ENCODE measurements around the gene HLCS.
A peak's percentile ranks its signal among the peaks of the same experiment; 100 is the strongest.

Gene HLCS

DNA sequence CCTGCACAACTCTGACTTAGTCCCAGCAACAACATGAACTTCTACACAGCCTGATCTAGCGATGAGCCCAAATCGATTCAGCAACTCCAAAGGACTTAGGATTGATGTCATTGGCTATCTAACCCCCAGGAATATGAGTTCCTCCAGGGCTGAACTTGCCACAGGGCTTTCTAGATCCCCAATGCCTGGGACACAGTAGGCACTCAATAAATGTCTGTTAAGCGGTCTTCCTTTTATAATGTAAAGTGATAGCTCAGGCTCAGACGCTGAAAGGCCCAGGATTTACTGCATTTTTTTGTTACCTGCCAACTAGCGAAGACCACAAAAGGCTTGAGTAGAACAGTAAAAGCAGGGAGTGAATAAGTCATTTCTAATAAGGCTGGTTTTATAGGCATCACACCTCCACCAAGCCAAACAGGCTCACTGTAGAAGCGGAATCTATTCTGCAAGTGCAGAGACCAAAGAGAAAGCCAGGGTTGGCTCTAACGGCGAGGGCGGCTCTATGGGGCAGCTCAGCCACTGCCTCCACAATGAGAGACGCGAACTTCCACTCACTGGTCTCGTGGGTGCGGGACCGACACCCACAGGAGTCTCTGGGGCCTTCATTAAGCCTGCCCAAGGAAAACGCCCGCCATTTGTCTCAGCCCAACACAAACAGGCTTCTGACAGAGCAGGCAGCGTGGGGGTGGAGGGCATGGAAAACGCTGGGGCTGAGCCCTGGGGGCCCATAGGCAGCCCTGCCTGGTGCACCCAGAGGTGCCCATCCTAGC, 52.0 kb downstream of the HLCS start:
- CTCF ChIA-PET: interaction anchor here (0.7 to 1.4 kb wide), 7 partner anchors 12 to 411 kb away, joined by 3 to 5 read pairs (median 3); no protein-coding TSS in a partner anchor
- Histone ChIP-seq H3K27ac (ENCODE audit: extremely low read depth, low read depth, low read length) (no peak overlapping the region), H3K9me3 (ENCODE audit: control insufficient read depth, insufficient read depth, low read depth, low read length) (no peaks in the 10 kb centered on the region), H3K36me3 (ENCODE audit: control insufficient read depth in 2 of 2, insufficient read depth in 1 of 2, low read length in 2 of 2) (no peaks in the 10 kb centered on the region), H3K4me1 (ENCODE audit: control insufficient read depth, insufficient read depth, low read length) (peaks cover 40% of the 10 kb centered on the region), H3K4me3 (ENCODE audit: low read depth, low read length) (no peak overlapping the region)
- POLR2A ChIA-PET: no interaction called here
- TF ChIP-seq ZFP69B (tag by site-specific recombination; IDR thresholded peaks at IDR 0.05) (no peak), TRIM28 (IDR thresholded peaks at IDR 0.05; ENCODE audit: borderline replicate concordance, low read length) (no peak), ZNF585B (tag by site-specific recombination; IDR thresholded peaks at IDR 0.05) (no peak), HOXC10 (CRISPR knock-in tag; IDR thresholded peaks at IDR 0.05) (no peak), ZNF248 (tag by site-specific recombination; IDR thresholded peaks at IDR 0.05) (no peak), ZNF76 (tag by site-specific recombination; IDR thresholded peaks at IDR 0.05; ENCODE audit: borderline replicate concordance, low read depth) (no peak), OSR2 (tag by site-specific recombination; IDR thresholded peaks at IDR 0.05) (peak; percentile 56), ZNF777 (tag by site-specific recombination; IDR thresholded peaks at IDR 0.05; ENCODE audit: borderline replicate concordance) (no peak), RBAK (tag by site-specific recombination; IDR thresholded peaks at IDR 0.05) (no peak), ZFP41 (tag by site-specific recombination; IDR thresholded peaks at IDR 0.05; ENCODE audit: borderline replicate concordance) (no peak), ZNF121 (tag by site-specific recombination; IDR thresholded peaks at IDR 0.05) (no peak), ZNF792 (tag by site-specific recombination; IDR thresholded peaks at IDR 0.05) (no peak), ZSCAN23 (tag by site-specific recombination; IDR thresholded peaks at IDR 0.05) (no peak), ZNF19 (tag by site-specific recombination; IDR thresholded peaks at IDR 0.05; ENCODE audit: low read depth) (no peak), ZFHX2 (tag by site-specific recombination; conservative IDR thresholded peaks at IDR 0.05) (peak; percentile 98)
- TF ChIP-seq, protein P1, sequence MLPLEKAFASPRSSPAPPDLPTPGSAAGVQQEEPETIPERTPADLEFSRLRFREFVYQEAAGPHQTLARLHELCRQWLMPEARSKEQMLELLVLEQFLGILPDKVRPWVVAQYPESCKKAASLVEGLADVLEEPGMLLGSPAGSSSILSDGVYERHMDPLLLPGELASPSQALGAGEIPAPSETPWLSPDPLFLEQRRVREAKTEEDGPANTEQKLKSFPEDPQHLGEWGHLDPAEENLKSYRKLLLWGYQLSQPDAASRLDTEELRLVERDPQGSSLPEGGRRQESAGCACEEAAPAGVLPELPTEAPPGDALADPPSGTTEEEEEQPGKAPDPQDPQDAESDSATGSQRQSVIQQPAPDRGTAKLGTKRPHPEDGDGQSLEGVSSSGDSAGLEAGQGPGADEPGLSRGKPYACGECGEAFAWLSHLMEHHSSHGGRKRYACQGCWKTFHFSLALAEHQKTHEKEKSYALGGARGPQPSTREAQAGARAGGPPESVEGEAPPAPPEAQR (tag by site-specific recombination; IDR thresholded peaks at IDR 0.05): no peak
- TF ChIP-seq, protein P2, sequence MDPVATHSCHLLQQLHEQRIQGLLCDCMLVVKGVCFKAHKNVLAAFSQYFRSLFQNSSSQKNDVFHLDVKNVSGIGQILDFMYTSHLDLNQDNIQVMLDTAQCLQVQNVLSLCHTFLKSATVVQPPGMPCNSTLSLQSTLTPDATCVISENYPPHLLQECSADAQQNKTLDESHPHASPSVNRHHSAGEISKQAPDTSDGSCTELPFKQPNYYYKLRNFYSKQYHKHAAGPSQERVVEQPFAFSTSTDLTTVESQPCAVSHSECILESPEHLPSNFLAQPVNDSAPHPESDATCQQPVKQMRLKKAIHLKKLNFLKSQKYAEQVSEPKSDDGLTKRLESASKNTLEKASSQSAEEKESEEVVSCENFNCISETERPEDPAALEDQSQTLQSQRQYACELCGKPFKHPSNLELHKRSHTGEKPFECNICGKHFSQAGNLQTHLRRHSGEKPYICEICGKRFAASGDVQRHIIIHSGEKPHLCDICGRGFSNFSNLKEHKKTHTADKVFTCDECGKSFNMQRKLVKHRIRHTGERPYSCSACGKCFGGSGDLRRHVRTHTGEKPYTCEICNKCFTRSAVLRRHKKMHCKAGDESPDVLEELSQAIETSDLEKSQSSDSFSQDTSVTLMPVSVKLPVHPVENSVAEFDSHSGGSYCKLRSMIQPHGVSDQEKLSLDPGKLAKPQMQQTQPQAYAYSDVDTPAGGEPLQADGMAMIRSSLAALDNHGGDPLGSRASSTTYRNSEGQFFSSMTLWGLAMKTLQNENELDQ (tag by site-specific recombination; IDR thresholded peaks at IDR 0.05; ENCODE audit: low read depth): no peak
- TF ChIP-seq, protein P3, sequence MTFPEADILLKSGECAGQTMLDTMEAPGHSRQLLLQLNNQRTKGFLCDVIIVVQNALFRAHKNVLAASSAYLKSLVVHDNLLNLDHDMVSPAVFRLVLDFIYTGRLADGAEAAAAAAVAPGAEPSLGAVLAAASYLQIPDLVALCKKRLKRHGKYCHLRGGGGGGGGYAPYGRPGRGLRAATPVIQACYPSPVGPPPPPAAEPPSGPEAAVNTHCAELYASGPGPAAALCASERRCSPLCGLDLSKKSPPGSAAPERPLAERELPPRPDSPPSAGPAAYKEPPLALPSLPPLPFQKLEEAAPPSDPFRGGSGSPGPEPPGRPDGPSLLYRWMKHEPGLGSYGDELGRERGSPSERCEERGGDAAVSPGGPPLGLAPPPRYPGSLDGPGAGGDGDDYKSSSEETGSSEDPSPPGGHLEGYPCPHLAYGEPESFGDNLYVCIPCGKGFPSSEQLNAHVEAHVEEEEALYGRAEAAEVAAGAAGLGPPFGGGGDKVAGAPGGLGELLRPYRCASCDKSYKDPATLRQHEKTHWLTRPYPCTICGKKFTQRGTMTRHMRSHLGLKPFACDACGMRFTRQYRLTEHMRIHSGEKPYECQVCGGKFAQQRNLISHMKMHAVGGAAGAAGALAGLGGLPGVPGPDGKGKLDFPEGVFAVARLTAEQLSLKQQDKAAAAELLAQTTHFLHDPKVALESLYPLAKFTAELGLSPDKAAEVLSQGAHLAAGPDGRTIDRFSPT (tag by site-specific recombination; IDR thresholded peaks at IDR 0.05): no peak
- TF ChIP-seq, protein P4, sequence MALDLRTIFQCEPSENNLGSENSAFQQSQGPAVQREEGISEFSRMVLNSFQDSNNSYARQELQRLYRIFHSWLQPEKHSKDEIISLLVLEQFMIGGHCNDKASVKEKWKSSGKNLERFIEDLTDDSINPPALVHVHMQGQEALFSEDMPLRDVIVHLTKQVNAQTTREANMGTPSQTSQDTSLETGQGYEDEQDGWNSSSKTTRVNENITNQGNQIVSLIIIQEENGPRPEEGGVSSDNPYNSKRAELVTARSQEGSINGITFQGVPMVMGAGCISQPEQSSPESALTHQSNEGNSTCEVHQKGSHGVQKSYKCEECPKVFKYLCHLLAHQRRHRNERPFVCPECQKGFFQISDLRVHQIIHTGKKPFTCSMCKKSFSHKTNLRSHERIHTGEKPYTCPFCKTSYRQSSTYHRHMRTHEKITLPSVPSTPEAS (tag by site-specific recombination; IDR thresholded peaks at IDR 0.05): no peak
- TF ChIP-seq, protein P5, sequence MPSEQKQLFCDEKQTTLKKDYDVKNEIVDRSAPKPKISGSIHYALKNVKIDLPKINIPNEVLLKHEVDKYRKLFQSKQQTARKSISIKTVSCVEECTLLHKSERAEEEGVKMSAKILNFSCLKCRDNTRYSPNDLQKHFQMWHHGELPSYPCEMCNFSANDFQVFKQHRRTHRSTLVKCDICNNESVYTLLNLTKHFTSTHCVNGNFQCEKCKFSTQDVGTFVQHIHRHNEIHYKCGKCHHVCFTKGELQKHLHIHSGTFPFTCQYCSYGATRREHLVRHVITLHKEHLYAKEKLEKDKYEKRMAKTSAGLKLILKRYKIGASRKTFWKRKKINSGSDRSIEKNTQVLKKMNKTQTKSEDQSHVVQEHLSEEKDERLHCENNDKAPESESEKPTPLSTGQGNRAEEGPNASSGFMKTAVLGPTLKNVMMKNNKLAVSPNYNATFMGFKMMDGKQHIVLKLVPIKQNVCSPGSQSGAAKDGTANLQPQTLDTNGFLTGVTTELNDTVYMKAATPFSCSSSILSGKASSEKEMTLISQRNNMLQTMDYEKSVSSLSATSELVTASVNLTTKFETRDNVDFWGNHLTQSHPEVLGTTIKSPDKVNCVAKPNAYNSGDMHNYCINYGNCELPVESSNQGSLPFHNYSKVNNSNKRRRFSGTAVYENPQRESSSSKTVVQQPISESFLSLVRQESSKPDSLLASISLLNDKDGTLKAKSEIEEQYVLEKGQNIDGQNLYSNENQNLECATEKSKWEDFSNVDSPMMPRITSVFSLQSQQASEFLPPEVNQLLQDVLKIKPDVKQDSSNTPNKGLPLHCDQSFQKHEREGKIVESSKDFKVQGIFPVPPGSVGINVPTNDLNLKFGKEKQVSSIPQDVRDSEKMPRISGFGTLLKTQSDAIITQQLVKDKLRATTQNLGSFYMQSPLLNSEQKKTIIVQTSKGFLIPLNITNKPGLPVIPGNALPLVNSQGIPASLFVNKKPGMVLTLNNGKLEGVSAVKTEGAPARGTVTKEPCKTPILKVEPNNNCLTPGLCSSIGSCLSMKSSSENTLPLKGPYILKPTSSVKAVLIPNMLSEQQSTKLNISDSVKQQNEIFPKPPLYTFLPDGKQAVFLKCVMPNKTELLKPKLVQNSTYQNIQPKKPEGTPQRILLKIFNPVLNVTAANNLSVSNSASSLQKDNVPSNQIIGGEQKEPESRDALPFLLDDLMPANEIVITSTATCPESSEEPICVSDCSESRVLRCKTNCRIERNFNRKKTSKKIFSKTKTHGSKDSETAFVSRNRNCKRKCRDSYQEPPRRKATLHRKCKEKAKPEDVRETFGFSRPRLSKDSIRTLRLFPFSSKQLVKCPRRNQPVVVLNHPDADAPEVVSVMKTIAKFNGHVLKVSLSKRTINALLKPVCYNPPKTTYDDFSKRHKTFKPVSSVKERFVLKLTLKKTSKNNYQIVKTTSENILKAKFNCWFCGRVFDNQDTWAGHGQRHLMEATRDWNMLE (tag by site-specific recombination; conservative IDR thresholded peaks at IDR 0.05; ENCODE audit: low read depth): no peak
- TF ChIP-seq, protein P6, sequence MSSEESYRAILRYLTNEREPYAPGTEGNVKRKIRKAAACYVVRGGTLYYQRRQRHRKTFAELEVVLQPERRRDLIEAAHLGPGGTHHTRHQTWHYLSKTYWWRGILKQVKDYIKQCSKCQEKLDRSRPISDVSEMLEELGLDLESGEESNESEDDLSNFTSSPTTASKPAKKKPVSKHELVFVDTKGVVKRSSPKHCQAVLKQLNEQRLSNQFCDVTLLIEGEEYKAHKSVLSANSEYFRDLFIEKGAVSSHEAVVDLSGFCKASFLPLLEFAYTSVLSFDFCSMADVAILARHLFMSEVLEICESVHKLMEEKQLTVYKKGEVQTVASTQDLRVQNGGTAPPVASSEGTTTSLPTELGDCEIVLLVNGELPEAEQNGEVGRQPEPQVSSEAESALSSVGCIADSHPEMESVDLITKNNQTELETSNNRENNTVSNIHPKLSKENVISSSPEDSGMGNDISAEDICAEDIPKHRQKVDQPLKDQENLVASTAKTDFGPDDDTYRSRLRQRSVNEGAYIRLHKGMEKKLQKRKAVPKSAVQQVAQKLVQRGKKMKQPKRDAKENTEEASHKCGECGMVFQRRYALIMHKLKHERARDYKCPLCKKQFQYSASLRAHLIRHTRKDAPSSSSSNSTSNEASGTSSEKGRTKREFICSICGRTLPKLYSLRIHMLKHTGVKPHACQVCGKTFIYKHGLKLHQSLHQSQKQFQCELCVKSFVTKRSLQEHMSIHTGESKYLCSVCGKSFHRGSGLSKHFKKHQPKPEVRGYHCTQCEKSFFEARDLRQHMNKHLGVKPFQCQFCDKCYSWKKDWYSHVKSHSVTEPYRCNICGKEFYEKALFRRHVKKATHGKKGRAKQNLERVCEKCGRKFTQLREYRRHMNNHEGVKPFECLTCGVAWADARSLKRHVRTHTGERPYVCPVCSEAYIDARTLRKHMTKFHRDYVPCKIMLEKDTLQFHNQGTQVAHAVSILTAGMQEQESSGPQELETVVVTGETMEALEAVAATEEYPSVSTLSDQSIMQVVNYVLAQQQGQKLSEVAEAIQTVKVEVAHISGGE (tag by site-specific recombination; conservative IDR thresholded peaks at IDR 0.05; ENCODE audit: low read depth): no peak
